NCI-H146 treated with DMSO at 0.1 percent for 48 hours (cell line): ENCODE results near the gene ZMYM3.

Source experiments
- DNase-seq: peaks from one replicate; lab custom pipeline; 2025; ENCODE audit not compliant: unreplicated experiment; lab: John Stamatoyannopoulos, UW

ZMYM3 gene

GRCh38 chrX:71253253-71254091 is 468 bp downstream of the ZMYM3 start:
- DNase-seq: no peak

GRCh38 chrX:71252221-71252620 is 1.7 kb downstream of the ZMYM3 start:
- DNase-seq: no peak

GRCh38 chrX:71251466-71251973 is 2.4 kb downstream of the ZMYM3 start:
- DNase-seq: no peak

DNA sequence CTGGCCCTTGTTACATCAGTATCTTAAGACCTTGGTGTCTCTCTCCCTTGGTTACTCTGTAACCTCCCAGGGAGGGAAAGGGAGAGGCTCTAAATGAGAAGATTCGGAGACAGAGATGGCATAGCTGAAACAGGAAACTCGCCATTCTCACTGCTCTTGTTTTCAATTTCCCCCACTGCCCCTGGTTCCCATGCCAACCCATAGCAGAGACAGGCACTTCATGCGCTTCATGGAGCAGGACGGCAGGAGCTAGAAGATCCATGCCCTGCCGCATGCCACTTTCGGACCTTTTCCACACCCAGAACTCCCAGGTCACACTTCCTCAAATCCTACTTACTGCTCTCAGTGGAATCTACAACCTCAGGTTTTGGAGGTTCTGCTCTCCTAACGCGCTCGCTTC is 3.1 kb downstream of the ZMYM3 start:
- DNase-seq: no peak

- DNase-seq: no peak
Observed at GRCh38 chrX:71245159-71245558, 8.8 kb downstream of the ZMYM3 start.

DNA sequence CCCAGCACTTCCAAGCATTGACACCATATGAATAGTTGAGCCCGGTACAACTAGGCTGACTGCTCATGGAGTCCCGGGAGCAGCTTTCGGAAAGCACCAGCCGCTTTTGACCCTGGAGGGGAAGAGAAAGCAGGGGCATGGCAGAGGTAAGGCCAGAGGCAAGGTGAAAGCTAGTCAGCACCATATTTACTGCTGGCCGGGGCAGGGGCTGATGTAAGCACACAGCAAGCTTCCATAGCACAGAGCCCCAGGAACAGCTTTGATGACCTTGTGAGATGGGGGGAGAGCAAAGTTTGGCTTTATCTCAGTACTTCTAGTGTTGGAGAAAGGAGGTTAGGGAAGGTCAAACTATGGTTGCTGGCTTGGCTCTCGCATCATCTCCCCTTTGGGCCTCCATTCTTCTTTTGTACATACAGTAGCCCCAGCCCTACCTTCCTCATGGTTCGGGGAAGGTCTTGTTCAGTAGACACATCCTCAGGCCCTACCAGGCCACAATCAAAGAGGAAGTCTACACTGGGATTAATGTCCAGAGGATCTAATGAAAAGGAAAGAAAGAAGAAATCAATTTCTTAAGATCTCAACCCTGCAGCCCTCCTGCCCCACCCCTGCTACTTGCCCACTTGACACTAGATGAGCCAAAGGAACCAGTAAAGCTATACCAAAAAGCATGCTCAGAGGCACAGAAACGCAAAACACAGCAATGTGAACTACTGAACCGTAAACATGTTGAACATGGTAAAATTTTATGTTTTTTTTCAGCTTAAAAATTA is 9.4 kb downstream of the ZMYM3 start:
- no peak for DNase-seq

- DNase-seq: no peak
Observed at GRCh38 chrX:71241301-71241700, 12.6 kb downstream of the ZMYM3 start.

DNA sequence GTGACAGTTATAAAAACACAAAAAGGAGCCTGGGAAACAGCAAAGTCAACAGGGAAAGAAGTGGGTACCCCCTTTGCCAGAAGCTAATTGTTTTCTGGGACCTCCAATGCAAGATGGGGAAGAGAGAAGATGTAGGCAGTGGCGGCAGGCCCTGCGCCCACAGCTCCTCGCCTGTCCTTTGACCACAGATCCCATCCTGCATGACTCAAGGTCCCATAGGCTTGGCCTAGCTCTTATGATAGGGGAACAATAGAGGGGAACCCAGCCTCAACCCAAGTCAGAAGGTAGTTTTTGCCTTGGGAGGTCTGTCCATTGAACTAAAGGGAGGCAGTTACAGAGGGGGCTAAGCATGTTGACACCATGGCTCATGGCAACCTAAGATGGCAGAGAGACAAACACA is 14.2 kb downstream of the ZMYM3 start:
- no peak for DNase-seq

DNA sequence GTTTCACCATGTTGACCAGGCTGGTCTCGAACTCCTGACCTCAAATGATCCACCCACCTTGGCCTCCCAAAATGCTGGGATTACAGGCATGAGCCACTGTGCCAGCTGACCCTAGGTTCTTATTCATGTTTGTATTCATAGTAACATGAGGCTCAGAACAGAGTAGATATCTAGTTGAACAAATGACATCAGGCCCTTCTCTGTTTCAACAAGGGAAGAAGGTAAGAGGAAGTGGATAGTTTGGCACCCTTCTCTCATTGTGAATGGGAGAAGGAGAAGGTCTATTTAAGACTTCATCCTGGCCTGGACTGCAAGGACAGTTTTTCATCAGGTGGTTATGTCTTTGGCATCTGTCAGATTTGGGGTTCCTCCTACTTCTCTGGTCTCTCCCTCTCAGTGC is 17.1 kb downstream of the ZMYM3 start:
- no peak for DNase-seq

GRCh38 chrX:71235482-71235881 is 18.5 kb downstream of the ZMYM3 start:
- DNase-seq: no peak

GRCh38 chrX:71228063-71228642 is 25.8 kb downstream of the ZMYM3 start:
- DNase-seq: no peak

DNA sequence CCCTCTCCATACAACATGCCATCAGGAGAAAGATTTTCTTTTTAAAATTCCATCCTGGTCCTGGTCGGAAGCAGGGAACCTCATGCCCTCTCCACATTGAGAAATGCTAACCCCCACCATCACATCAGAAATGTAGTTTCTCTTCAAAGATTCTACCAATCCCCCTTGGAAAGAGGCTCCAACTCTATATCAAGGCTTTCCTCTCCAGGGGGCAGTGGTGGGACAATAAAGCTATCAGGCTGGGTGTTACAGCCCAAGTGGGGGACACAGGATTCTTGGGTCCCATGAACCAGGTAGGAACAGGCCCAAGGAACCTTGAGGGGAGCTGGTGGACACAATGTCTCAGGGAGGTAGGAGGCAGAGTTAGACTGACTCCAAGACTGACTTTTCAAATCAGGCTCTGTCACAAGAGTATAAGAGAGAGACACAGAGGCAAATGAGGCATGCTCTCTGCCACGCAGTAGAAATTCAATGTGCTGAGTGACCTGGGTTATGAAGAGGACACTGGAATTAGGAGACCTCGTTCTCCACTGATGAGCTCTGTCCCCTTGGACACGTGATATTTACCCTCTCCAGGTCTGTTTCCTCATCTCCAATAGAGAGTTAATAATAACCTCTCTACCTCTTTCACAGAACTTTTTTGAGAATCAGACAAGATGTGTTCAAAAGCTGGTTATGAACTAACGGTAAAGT is 26.4 kb downstream of the ZMYM3 start:
- DNase-seq: no peak

GRCh38 chrX:71225676-71226075 is 28.3 kb downstream of the ZMYM3 start:
- DNase-seq: no peak

- DNase-seq: no peak
Observed at GRCh38 chrX:71225009-71225408, 28.9 kb downstream of the ZMYM3 start.

- DNase-seq: no peak
Observed at GRCh38 chrX:71224098-71224708, 29.7 kb downstream of the ZMYM3 start.

DNA sequence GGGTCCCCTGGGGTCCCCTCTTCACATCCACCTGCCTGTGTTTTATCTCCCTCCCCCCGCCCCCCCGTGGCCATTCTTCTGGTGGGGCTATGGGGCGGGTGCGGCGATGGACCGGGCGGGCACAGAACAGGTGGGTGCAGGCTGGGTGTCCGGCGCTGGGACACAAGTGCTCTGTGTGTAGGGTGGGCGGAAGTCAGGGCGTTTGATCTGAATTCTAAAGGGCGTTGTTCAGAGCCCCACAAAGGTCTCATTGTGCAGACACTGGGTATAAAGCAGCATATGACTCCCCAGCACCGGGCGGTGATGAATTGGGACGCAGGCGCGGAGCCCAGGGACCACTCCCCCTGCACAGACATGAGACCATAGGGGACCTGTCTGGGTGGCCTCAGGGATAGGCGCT is 31.0 kb downstream of the ZMYM3 start, which contains the start of gene GJB1:
Gene GJB1 (plus strand): TSS at position 296 of the 400 bp plus-strand sequence. CDS start 484 bp downstream, outside the sequence.
- DNase-seq: no peak

DNA sequence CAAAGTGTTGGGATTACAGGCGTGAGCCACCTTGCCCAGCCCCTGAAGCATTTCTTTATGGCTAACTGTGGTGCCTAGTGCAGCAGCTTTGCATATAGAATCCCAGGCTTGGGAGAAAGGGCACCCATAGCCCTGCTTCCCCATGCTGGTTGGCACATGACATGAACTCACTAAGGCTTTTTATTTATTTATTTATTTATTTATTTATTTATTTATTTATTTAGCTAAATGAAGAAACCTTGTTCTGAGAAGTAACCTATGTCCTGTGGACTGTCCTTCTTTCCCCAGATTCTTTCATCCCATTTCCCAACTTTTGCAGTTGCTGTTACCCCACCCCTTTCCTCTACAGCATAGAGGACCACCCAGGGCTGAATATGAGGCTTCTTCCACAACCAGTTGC is 32.8 kb downstream of the ZMYM3 start:
- no peak for DNase-seq

DNA sequence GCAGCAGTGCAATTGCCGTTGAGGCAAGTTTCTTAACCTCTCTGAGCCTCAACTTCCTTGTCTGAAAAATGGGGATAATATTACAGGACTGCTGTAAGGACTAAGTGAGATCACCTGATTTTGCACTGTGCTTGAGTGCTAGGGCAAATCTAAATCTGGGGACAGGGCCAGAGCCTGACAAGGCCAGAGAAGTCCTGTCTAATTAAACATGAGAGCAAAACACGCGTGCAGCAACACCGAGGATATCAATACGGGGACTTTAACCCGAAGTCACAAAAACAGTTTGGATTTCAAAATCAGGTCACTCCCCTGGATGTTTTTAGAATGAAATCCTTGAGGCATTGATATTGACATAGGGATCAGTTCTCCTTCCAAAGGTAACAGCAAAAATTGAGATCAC is 36.6 kb downstream of the ZMYM3 start:
- no peak for DNase-seq

- peak; percentile 95 for DNase-seq
Observed at GRCh38 chrX:71216485-71216884, 37.5 kb downstream of the ZMYM3 start.

- DNase-seq: peak; percentile 60
Observed at GRCh38 chrX:71215338-71215912, 38.5 kb downstream of the ZMYM3 start.
